Trophoblast cell (in vitro differentiated cells and primary cell): ENCODE measurements around the gene SNW1.
"Not testable (repeated sequence)": the region's sequence is repeated elsewhere in the genome, so short reads cannot be mapped to it uniquely, and the experiment has no call there.

ENCODE experiments used
- DNase-seq, 2 donors: peaks; one replicate each; pipeline ENCODE4 v3.0.0-alpha.2; 2016
- H2AFZ ChIP-seq: 2 replicates; pipeline ENCODE4 v1.6.1; 2013; ENCODE audit warnings: low read length, moderate library complexity, mild to moderate bottlenecking; ENCODE audit not compliant: insufficient read depth, poor library complexity
- H2AK5ac ChIP-seq: 2 replicates; pipeline ENCODE4 v1.6.1; 2013; ENCODE audit warnings: mild to moderate bottlenecking, low read length
- H2BK120ac ChIP-seq: 2 replicates; pipeline ENCODE4 v1.6.1; 2013; ENCODE audit warnings: low read length, mild to moderate bottlenecking, moderate library complexity; ENCODE audit not compliant: insufficient read depth, poor library complexity
- H2BK12ac ChIP-seq: 2 replicates; pipeline ENCODE4 v1.6.1; 2013; ENCODE audit warnings: mild to moderate bottlenecking, low read length, moderate library complexity
- H2BK5ac ChIP-seq: 2 replicates; pipeline ENCODE4 v1.6.1; 2013; ENCODE audit warnings: low read length, low read depth, moderate library complexity, mild to moderate bottlenecking; ENCODE audit not compliant: poor library complexity
- H3K14ac ChIP-seq: 2 replicates; pipeline ENCODE4 v1.6.1; 2013; ENCODE audit warnings: mild to moderate bottlenecking, low read length
- H3K18ac ChIP-seq: 2 replicates; pipeline ENCODE4 v1.6.1; 2013; ENCODE audit warnings: mild to moderate bottlenecking, low read length
- H3K23ac ChIP-seq: 2 replicates; pipeline ENCODE4 v1.6.1; 2013; ENCODE audit warnings: low read length
- H3K27ac ChIP-seq: 2 replicates; pipeline ENCODE4 v1.5.1; 2013; ENCODE audit warnings: low read depth, mild to moderate bottlenecking, inconsistent platforms, low read length, moderate library complexity
- H3K27me3 ChIP-seq: 2 replicates; pipeline ENCODE4 v1.6.1; 2013; ENCODE audit warnings: inconsistent platforms, mild to moderate bottlenecking, low read length, moderate library complexity; ENCODE audit not compliant: insufficient read depth
- H3K36me3 ChIP-seq, 2 experiments: 1 replicate in 1 of 2; 2 replicates in 1 of 2; pipeline ENCODE4 v1.6.1; 2013; ENCODE audit warnings: low read length in 2 of 2, mild to moderate bottlenecking in 2 of 2, moderate library complexity in 1 of 2; ENCODE audit not compliant: insufficient read depth in 2 of 2, control insufficient read depth in 1 of 2
- H3K4ac ChIP-seq: 2 replicates; pipeline ENCODE4 v1.6.1; 2013; ENCODE audit warnings: low read depth, mild to moderate bottlenecking, low read length, moderate library complexity
- H3K4me1 ChIP-seq, 2 experiments: 1 replicate in 1 of 2; 2 replicates in 1 of 2; pipeline ENCODE4 v1.6.1; 2013; ENCODE audit warnings: low read length in 2 of 2, mild to moderate bottlenecking in 2 of 2, moderate library complexity in 1 of 2; ENCODE audit not compliant: insufficient read depth in 2 of 2, control insufficient read depth in 1 of 2
- H3K4me2 ChIP-seq: 2 replicates; pipeline ENCODE4 v1.6.1; 2013; ENCODE audit warnings: inconsistent platforms, mild to moderate bottlenecking, low read length, moderate library complexity
- H3K4me3 ChIP-seq: 2 replicates; pipeline ENCODE4 v1.5.1; 2013; ENCODE audit warnings: mild to moderate bottlenecking, low read depth, low read length, inconsistent platforms
- H3K79me1 ChIP-seq: one replicate; pipeline ENCODE4 v1.6.1; 2013; ENCODE audit warnings: low read length
- H3K79me2 ChIP-seq: 2 replicates; pipeline ENCODE4 v1.6.1; 2013; ENCODE audit warnings: low read length, mild to moderate bottlenecking; ENCODE audit not compliant: control insufficient read depth, insufficient read depth, poor library complexity
- H3K9ac ChIP-seq: 2 replicates; pipeline ENCODE4 v1.6.1; 2013; ENCODE audit warnings: mild to moderate bottlenecking, low read length
- H3K9me3 ChIP-seq: 2 replicates; pipeline ENCODE4 v1.6.1; 2013; ENCODE audit warnings: low read depth, mild to moderate bottlenecking, control low read depth, inconsistent platforms, low read length; ENCODE audit not compliant: insufficient read depth
- H4K12ac ChIP-seq: 2 replicates; pipeline ENCODE4 v1.6.1; 2013; ENCODE audit warnings: low read depth, mild to moderate bottlenecking, low read length, moderate library complexity
- H4K8ac ChIP-seq: 2 replicates; pipeline ENCODE4 v1.6.1; 2013; ENCODE audit warnings: low read depth, mild to moderate bottlenecking, low read length, moderate library complexity
- H4K91ac ChIP-seq: one replicate; pipeline ENCODE4 v1.6.1; 2013; ENCODE audit warnings: low read depth, mild to moderate bottlenecking, low read length, moderate library complexity
- WGBS: extraction: QIAGEN DNeasy Blood & Tissue Kit; methylation state at CpG from one replicate; pipeline ENCODE4 v1.1.7; 2013; ENCODE audit warnings: missing lambda C conversion rate; ENCODE audit not compliant: insufficient read length, insufficient coverage; ENCODE audit errors: extremely low coverage; 5-methylcytosine and 5-hydroxymethylcytosine counted together

Gene SNW1

GRCh38 chr14:77794357-77794756 lies 33.4 kb upstream of the SNW1 start:
- H3K27ac ChIP-seq = no peak overlapping the region
- no peaks in the 10 kb centered on the region for H3K79me1 ChIP-seq
- no peak overlapping the region for H2BK120ac ChIP-seq
- no peak overlapping the region for H2BK12ac ChIP-seq
- no peaks in the 10 kb centered on the region for H3K36me3 ChIP-seq
- H3K4me2 ChIP-seq = no peak overlapping the region
- no peak overlapping the region for H2BK5ac ChIP-seq
- H3K18ac ChIP-seq = no peak overlapping the region
- H3K79me2 ChIP-seq = no peaks in the 10 kb centered on the region
- H3K14ac ChIP-seq = no peak overlapping the region
- no peak overlapping the region for H4K91ac ChIP-seq
- no peaks in the 10 kb centered on the region for H3K27me3 ChIP-seq
- H4K8ac ChIP-seq = no peak overlapping the region
- H3K4me3 ChIP-seq = no peak overlapping the region
- DNase-seq = no peak
- no peak overlapping the region for H2AK5ac ChIP-seq
- H3K4me1 ChIP-seq = peaks cover 0 to 4% of the 10 kb centered on the region in 2 experiments
- no peak overlapping the region for H3K23ac ChIP-seq
- H3K9me3 ChIP-seq = no peaks in the 10 kb centered on the region
- no peak overlapping the region for H3K4ac ChIP-seq
- no CpG with 5 or more reads among the region's 4 CpGs for WGBS
- H3K9ac ChIP-seq = no peak overlapping the region
- no peak overlapping the region for H4K12ac ChIP-seq
- no peak overlapping the region for H2AFZ ChIP-seq

GRCh38 chr14:77793255-77793654 lies 32.3 kb upstream of the SNW1 start:
- peak; percentile 75 to 78 for DNase-seq
- H4K12ac ChIP-seq, H4K8ac ChIP-seq, H4K91ac ChIP-seq, H3K36me3 ChIP-seq, H3K27ac ChIP-seq, H2AK5ac ChIP-seq, H3K79me2 ChIP-seq, H3K79me1 ChIP-seq, H2BK12ac ChIP-seq, H3K18ac ChIP-seq, H3K4me1 ChIP-seq, H3K4me3 ChIP-seq, H3K4me2 ChIP-seq, H2AFZ ChIP-seq, H3K9ac ChIP-seq, H3K4ac ChIP-seq, H3K27me3 ChIP-seq, H2BK120ac ChIP-seq, H2BK5ac ChIP-seq, H3K9me3 ChIP-seq, H3K14ac ChIP-seq, H3K23ac ChIP-seq: not testable (repeated sequence)
- no CpG with 5 or more reads among the region's 3 CpGs for WGBS

GRCh38 chr14:77791225-77791600 lies 30.3 kb upstream of the SNW1 start:
- H2AFZ ChIP-seq = no peak overlapping the region
- H3K79me2 ChIP-seq = no peaks in the 10 kb centered on the region
- H3K14ac ChIP-seq = no peak overlapping the region
- no peak overlapping the region for H4K12ac ChIP-seq
- H3K4me1 ChIP-seq = peaks cover 0 to 4% of the 10 kb centered on the region in 2 experiments
- no peaks in the 10 kb centered on the region for H3K79me1 ChIP-seq
- no CpG with 5 or more reads among the region's 1 CpG for WGBS
- no peak overlapping the region for H3K4me3 ChIP-seq
- peak; percentile 85 to 93 for DNase-seq
- no peak overlapping the region for H2BK120ac ChIP-seq
- no peak overlapping the region for H3K27ac ChIP-seq
- H3K4me2 ChIP-seq = no peak overlapping the region
- H4K91ac ChIP-seq = no peak overlapping the region
- H2AK5ac ChIP-seq = no peak overlapping the region
- no peak overlapping the region for H4K8ac ChIP-seq
- no peak overlapping the region for H3K23ac ChIP-seq
- no peaks in the 10 kb centered on the region for H3K36me3 ChIP-seq
- no peak overlapping the region for H3K4ac ChIP-seq
- H3K18ac ChIP-seq = no peak overlapping the region
- no peaks in the 10 kb centered on the region for H3K9me3 ChIP-seq
- no peak overlapping the region for H2BK12ac ChIP-seq
- H3K27me3 ChIP-seq = no peaks in the 10 kb centered on the region
- no peak overlapping the region for H3K9ac ChIP-seq
- H2BK5ac ChIP-seq = no peak overlapping the region

GRCh38 chr14:77790566-77791224 lies 29.7 kb upstream of the SNW1 start:
- no peak overlapping the region for H2BK12ac ChIP-seq
- no peaks in the 10 kb centered on the region for H3K27me3 ChIP-seq
- no peaks in the 10 kb centered on the region for H3K36me3 ChIP-seq
- H3K23ac ChIP-seq = no peak overlapping the region
- DNase-seq = peak; percentile 71 to 82
- no peak overlapping the region for H2AFZ ChIP-seq
- H3K18ac ChIP-seq = no peak overlapping the region
- no peak overlapping the region for H2BK120ac ChIP-seq
- H4K91ac ChIP-seq = no peak overlapping the region
- no peak overlapping the region for H3K4me2 ChIP-seq
- H4K12ac ChIP-seq = no peak overlapping the region
- H3K9me3 ChIP-seq = no peaks in the 10 kb centered on the region
- no peak overlapping the region for H3K9ac ChIP-seq
- peaks cover 0 to 4% of the 10 kb centered on the region in 2 experiments for H3K4me1 ChIP-seq
- H3K79me1 ChIP-seq = no peaks in the 10 kb centered on the region
- H3K79me2 ChIP-seq = no peaks in the 10 kb centered on the region
- H3K14ac ChIP-seq = no peak overlapping the region
- no peak overlapping the region for H4K8ac ChIP-seq
- H3K4me3 ChIP-seq = no peak overlapping the region
- no CpG with 5 or more reads among the region's 6 CpGs for WGBS
- no peak overlapping the region for H2BK5ac ChIP-seq
- H3K4ac ChIP-seq = no peak overlapping the region
- H3K27ac ChIP-seq = no peak overlapping the region
- no peak overlapping the region for H2AK5ac ChIP-seq
